GM23338 (cell line): ENCODE results near the gene FXYD6.

ENCODE experiments used
- CTCF ChIP-seq, 2 experiments: fragments of 200-600 bp in 1 of 2; sonication (generic) in 1 of 2; conservative IDR thresholded peaks; 2 replicates each; pipeline versions ENCODE4 v1.5.1 to v1.6.1; 2016 to 2017; ENCODE audit warnings: antibody characterized with exemption in 2 of 2, low read depth in 2 of 2, mild to moderate bottlenecking in 2 of 2, moderate library complexity in 1 of 2
- EZH2phosphoT487 ChIP-seq: fragments of 200-600 bp; sonication (generic); IDR thresholded peaks from one replicate; pipeline ENCODE4 v1.8.1; 2018; ENCODE audit warnings: antibody characterized with exemption; ENCODE audit not compliant: unreplicated experiment

- TF ChIP-seq CTCF (conservative IDR thresholded peaks at IDR 0.05; ENCODE audit: low read depth in 2 of 2) (no peak), EZH2phosphoT487 (no peak)
Measured at GRCh38 chr11:117921456-117921855, 45.0 kb upstream of the FXYD6 start.
